Keratinocyte (primary cell): ENCODE measurements around the gene EYS. TPM values are rescaled to one million over a fixed set of nuclear protein-coding genes. Genes with fewer than 3 reads are reported as not detected.

Source experiments
- DNase-seq: peaks from one replicate; pipeline ENCODE4 v3.0.0-alpha.2; 2011; ENCODE audit warnings: low read depth, missing footprints, low spot score
- FAIRE-seq: peaks from 2 replicates; lab custom pipeline; 2011; peaks lifted over from hg19 to GRCh38; lab: Jason Lieb, UNC
- H2AFZ ChIP-seq: 2 replicates; pipeline ENCODE4 v1.6.0; 2012; ENCODE audit warnings: low read length, control low read depth, inconsistent platforms; ENCODE audit not compliant: control insufficient read depth
- H3K27ac ChIP-seq: 2 replicates; pipeline ENCODE4 v1.5.1; 2011; ENCODE audit warnings: low read length; ENCODE audit not compliant: control insufficient read depth, insufficient read depth
- H3K27me3 ChIP-seq: 3 replicates; pipeline ENCODE4 v1.6.0; 2011; ENCODE audit warnings: low read length; ENCODE audit not compliant: control insufficient read depth, insufficient read depth; ENCODE audit errors: extremely low read depth
- H3K36me3 ChIP-seq, 2 experiments: 2 replicates in 1 of 2; 3 replicates in 1 of 2; pipeline ENCODE4 v1.5.1; 2011; ENCODE audit warnings: low read length in 2 of 2, mild to moderate bottlenecking in 1 of 2; ENCODE audit not compliant: control insufficient read depth in 2 of 2, insufficient read depth in 2 of 2; ENCODE audit errors: extremely low read depth in 1 of 2
- H3K4me1 ChIP-seq: 3 replicates; pipeline ENCODE4 v1.5.1; 2011; ENCODE audit warnings: low read length; ENCODE audit not compliant: control insufficient read depth, insufficient read depth; ENCODE audit errors: extremely low read depth
- H3K4me2 ChIP-seq: 3 replicates; pipeline ENCODE4 v1.6.0; 2011; ENCODE audit warnings: low read depth, low read length; ENCODE audit not compliant: control insufficient read depth, insufficient read depth; ENCODE audit errors: extremely low read depth
- H3K4me3 ChIP-seq, 3 experiments: fragments of 200-600 bp in 1 of 3; sonication (generic) in 1 of 3; 2 replicates in 2 of 3; 3 replicates in 1 of 3; pipeline ENCODE4 v1.5.1; 2011 to 2016; ENCODE audit warnings: low read length in 3 of 3, mild to moderate bottlenecking in 3 of 3, control low read depth in 2 of 3, inconsistent platforms in 1 of 3, low read depth in 1 of 3, mixed read lengths in 1 of 3, mixed run types in 1 of 3, moderate library complexity in 1 of 3; ENCODE audit not compliant: control insufficient read depth in 2 of 3, insufficient read depth in 2 of 3; ENCODE audit errors: extremely low read depth in 1 of 3
- H3K79me2 ChIP-seq: 2 replicates; pipeline ENCODE4 v1.6.0; 2012; ENCODE audit warnings: low read length; ENCODE audit not compliant: control insufficient read depth, insufficient read depth
- H3K9ac ChIP-seq: 3 replicates; pipeline ENCODE4 v1.6.0; 2011; ENCODE audit warnings: low read length; ENCODE audit not compliant: control insufficient read depth, insufficient read depth; ENCODE audit errors: extremely low read depth
- H3K9me1 ChIP-seq: 3 replicates; pipeline ENCODE4 v1.6.0; 2011; ENCODE audit warnings: low read length; ENCODE audit not compliant: control insufficient read depth, insufficient read depth; ENCODE audit errors: extremely low read depth
- H3K9me3 ChIP-seq: 2 replicates; pipeline ENCODE4 v1.5.1; 2012; ENCODE audit warnings: low read depth, low read length; ENCODE audit not compliant: control insufficient read depth
- H4K20me1 ChIP-seq: 3 replicates; pipeline ENCODE4 v1.6.0; 2011; ENCODE audit warnings: low read length; ENCODE audit not compliant: control insufficient read depth, insufficient read depth; ENCODE audit errors: extremely low read depth
- EZH2 ChIP-seq: IDR thresholded peaks from one replicate; pipeline ENCODE4 v1.6.1; 2012; ENCODE audit warnings: inconsistent platforms, mild to moderate bottlenecking, low read length, moderate library complexity
- dilution Hi-C: fragments of 300-500 bp; cut with MboI; formaldehyde crosslinking; loops from one replicate; pipeline ENCODE4 v1.7.0; 2020; ENCODE audit warnings: low sequenced_read_pairs; ENCODE audit not compliant: extremely low pct_ligation_motif_present
- polyA plus RNA-seq, 5 experiments: library from polyadenylated mRNA; depleted of rRNA in 3 of 5; stranded (reverse) in 3 of 5; stranded (forward) in 1 of 5; unstranded in 1 of 5; fragments of >200 nt; gene quantifications; 1 replicate in 1 of 5; 2 replicates in 3 of 5; 3 replicates in 1 of 5; pipeline versions ENCODE4 v1.2.1 to v1.2.3, GENCODE V29; 2011 to 2012; ENCODE audit warnings: missing spikeins in 2 of 5, low read depth in 1 of 5, low replicate concordance in 1 of 5
- TF ChIP-seq, protein P1 (sequence below), 3 experiments: IDR thresholded peaks in 1 of 3; conservative IDR thresholded peaks in 1 of 3; optimal IDR thresholded peaks in 1 of 3; 2 replicates in 2 of 3; 3 replicates in 1 of 3; pipeline versions ENCODE3 to v1.5.1; 2011; ENCODE audit warnings: low read length in 3 of 3, mild to moderate bottlenecking in 3 of 3, moderate library complexity in 2 of 3, control low read depth in 1 of 3, inconsistent platforms in 1 of 3; ENCODE audit not compliant: insufficient read depth in 2 of 3; ENCODE audit errors: extremely low read depth in 1 of 3

EYS gene
- polyA plus RNA-seq, 1 donor (not counting 4 experiments of a cell fraction or from before 2014, with no cell fraction given), result 0.34 TPM

DNA sequence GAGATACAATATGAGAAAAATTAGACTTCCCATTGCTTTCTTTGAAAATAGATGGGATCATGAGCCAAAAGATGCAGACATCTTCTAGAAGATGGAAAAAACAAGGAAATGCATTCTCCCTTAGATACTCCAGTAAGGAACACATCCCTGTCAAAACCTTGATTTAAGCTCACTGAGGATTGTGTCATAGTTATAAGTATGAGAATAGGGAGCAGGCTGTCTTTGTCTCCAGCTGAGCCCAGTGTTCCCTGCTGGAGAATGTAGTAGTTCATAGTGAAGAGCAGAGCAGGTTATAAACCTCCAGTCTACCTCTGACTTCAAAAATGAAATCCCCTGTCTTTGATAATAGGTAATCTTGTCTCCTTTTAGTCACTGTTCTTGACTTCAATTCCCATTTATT is 1481.5 kb downstream of the EYS start:
- no peaks in the 10 kb centered on the region for H3K27me3 ChIP-seq
- H3K79me2 ChIP-seq, result no peaks in the 10 kb centered on the region
- H3K9me1 ChIP-seq, result no peaks in the 10 kb centered on the region
- H2AFZ ChIP-seq, result no peak overlapping the region
- no peak overlapping the region for H3K9ac ChIP-seq
- H3K27ac ChIP-seq, result no peak overlapping the region
- H3K4me1 ChIP-seq, result no peaks in the 10 kb centered on the region
- FAIRE-seq, result no peak
- DNase-seq, result no peak
- dilution Hi-C loops, result no loop called here
- no peak for TF ChIP-seq EZH2
- TF ChIP-seq, protein P1, sequence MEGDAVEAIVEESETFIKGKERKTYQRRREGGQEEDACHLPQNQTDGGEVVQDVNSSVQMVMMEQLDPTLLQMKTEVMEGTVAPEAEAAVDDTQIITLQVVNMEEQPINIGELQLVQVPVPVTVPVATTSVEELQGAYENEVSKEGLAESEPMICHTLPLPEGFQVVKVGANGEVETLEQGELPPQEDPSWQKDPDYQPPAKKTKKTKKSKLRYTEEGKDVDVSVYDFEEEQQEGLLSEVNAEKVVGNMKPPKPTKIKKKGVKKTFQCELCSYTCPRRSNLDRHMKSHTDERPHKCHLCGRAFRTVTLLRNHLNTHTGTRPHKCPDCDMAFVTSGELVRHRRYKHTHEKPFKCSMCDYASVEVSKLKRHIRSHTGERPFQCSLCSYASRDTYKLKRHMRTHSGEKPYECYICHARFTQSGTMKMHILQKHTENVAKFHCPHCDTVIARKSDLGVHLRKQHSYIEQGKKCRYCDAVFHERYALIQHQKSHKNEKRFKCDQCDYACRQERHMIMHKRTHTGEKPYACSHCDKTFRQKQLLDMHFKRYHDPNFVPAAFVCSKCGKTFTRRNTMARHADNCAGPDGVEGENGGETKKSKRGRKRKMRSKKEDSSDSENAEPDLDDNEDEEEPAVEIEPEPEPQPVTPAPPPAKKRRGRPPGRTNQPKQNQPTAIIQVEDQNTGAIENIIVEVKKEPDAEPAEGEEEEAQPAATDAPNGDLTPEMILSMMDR (optimal IDR thresholded peaks at IDR 0.05 in 1 of 3, IDR thresholded peaks at IDR 0.05 in 1 of 3, conservative IDR thresholded peaks at IDR 0.05 in 1 of 3; ENCODE audit: extremely low read depth in 1 of 3, insufficient read depth in 2 of 3, low read length in 3 of 3), result no peak
- no peaks in the 10 kb centered on the region for H4K20me1 ChIP-seq
- H3K36me3 ChIP-seq, result no peaks in the 10 kb centered on the region
- H3K4me2 ChIP-seq, result no peak overlapping the region
- no peak overlapping the region for H3K4me3 ChIP-seq
- H3K9me3 ChIP-seq, result no peaks in the 10 kb centered on the region

DNA sequence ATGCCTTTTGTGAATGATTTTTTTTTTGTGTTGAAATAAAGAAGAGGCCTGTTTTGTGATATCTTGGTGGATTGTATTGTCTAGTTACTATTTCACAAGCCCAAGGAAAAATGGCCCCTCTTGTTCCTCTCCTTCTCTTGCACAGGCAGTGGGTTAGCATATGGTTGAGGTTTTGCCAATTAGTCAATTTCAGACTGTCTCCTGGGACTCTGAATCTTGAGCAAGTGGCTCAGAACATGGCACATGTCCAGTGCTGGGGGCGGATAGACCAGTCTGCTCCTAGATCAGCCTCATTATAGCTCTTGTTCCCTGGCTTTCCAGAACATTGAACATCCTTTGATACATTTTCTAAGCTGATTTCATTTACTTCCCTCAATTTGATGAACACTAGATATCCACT is 1482.2 kb downstream of the EYS start:
- no peaks in the 10 kb centered on the region for H3K79me2 ChIP-seq
- TF ChIP-seq, protein P1 (optimal IDR thresholded peaks at IDR 0.05 in 1 of 3, IDR thresholded peaks at IDR 0.05 in 1 of 3, conservative IDR thresholded peaks at IDR 0.05 in 1 of 3; ENCODE audit: extremely low read depth in 1 of 3, insufficient read depth in 2 of 3, low read length in 3 of 3), result no peak
- no peak for TF ChIP-seq EZH2
- H4K20me1 ChIP-seq, result no peaks in the 10 kb centered on the region
- no peaks in the 10 kb centered on the region for H3K36me3 ChIP-seq
- H3K27me3 ChIP-seq, result no peaks in the 10 kb centered on the region
- H3K4me3 ChIP-seq, result no peak overlapping the region
- dilution Hi-C loops, result no loop called here
- no peak overlapping the region for H3K27ac ChIP-seq
- H2AFZ ChIP-seq, result no peak overlapping the region
- DNase-seq (no peak), FAIRE-seq (no peak)
- no peaks in the 10 kb centered on the region for H3K9me1 ChIP-seq
- H3K9me3 ChIP-seq, result no peaks in the 10 kb centered on the region
- H3K4me2 ChIP-seq, result no peak overlapping the region
- H3K4me1 ChIP-seq, result no peaks in the 10 kb centered on the region
- no peak overlapping the region for H3K9ac ChIP-seq
